IMR-90 (cell line): ENCODE data around the gene RIMS4. TPM values are rescaled to one million over a fixed set of nuclear protein-coding genes. Genes with fewer than 3 reads are reported as not detected.

Experiments used
- ATAC-seq: fragments of 200-7000 bp; cut with Tn5 transposase; 2 replicates; pipeline ENCODE4 v1.9.1; 2020; ENCODE audit warnings: low read depth, mild to moderate bottlenecking, moderate library complexity
- BruUV-seq: library from RNA; stranded (reverse); fragments of 400-500 nt; replicated peaks from 2 replicates; lab custom pipeline; 2021; lab: Mats Ljungman, UMichigan
- CTCF ChIA-PET: fragments of 300-600 bp; formaldehyde crosslinking; extraction: SDS; loops from one replicate; lab custom pipeline; 2021; ENCODE audit warnings: antibody characterized with exemption; lab: Yijun Ruan, JAX
- POLR2A ChIA-PET: fragments of 300-600 bp; sonication (Branson Sonifier 250); formaldehyde crosslinking; loops from one replicate; lab custom pipeline; 2022; ENCODE audit warnings: antibody characterized with exemption; ENCODE audit not compliant: unreplicated experiment; lab: Charles Lee
- DNase-seq: peaks from one replicate; pipeline ENCODE4 v3.0.0; 2013
- H2AFZ ChIP-seq: replicated peaks from 2 replicates; pipeline ENCODE3; 2013; ENCODE audit warnings: low read length, mild to moderate bottlenecking; ENCODE audit not compliant: poor library complexity
- H2AK5ac ChIP-seq: 2 replicates; pipeline ENCODE4 v1.6.1; 2013; ENCODE audit warnings: low read depth, low read length, inconsistent platforms
- H2AK9ac ChIP-seq: replicated peaks from 2 replicates; pipeline ENCODE3; 2013; ENCODE audit warnings: mild to moderate bottlenecking, low read depth, low read length, moderate library complexity; ENCODE audit not compliant: poor library complexity
- H2BK120ac ChIP-seq: 2 replicates; pipeline ENCODE4 v1.6.1; 2013; ENCODE audit warnings: low read depth, low read length, inconsistent platforms
- H2BK15ac ChIP-seq: 3 replicates; pipeline ENCODE4 v1.6.1; 2013; ENCODE audit warnings: low read depth, low read length, inconsistent platforms
- H2BK20ac ChIP-seq: 2 replicates; pipeline ENCODE4 v1.6.1; 2013; ENCODE audit warnings: low read depth, mild to moderate bottlenecking, inconsistent platforms, low read length, moderate library complexity
- H2BK5ac ChIP-seq: 2 replicates; pipeline ENCODE4 v1.6.1; 2013; ENCODE audit warnings: mild to moderate bottlenecking, low read depth, low read length, inconsistent platforms; ENCODE audit not compliant: poor library complexity, severe bottlenecking
- H3K14ac ChIP-seq: replicated peaks from 2 replicates; pipeline ENCODE4 v1.6.1; 2013; ENCODE audit warnings: low read depth, low read length, inconsistent platforms
- H3K18ac ChIP-seq: 2 replicates; pipeline ENCODE4 v1.6.1; 2013; ENCODE audit warnings: low read depth, low read length, control low read depth
- H3K23ac ChIP-seq: 2 replicates; pipeline ENCODE4 v1.6.1; 2013; ENCODE audit warnings: low read depth, low read length, inconsistent platforms
- H3K27ac ChIP-seq: 2 replicates; pipeline ENCODE4 v1.5.1; 2013; ENCODE audit warnings: mild to moderate bottlenecking, control low read depth, low read length; ENCODE audit not compliant: insufficient read depth
- H3K27me3 ChIP-seq: 2 replicates; pipeline ENCODE4 v1.6.1; 2013; ENCODE audit warnings: low read length; ENCODE audit not compliant: control insufficient read depth, insufficient read depth
- H3K36me3 ChIP-seq: 2 replicates; pipeline ENCODE4 v1.6.1; 2013; ENCODE audit warnings: low read length, mixed read lengths; ENCODE audit not compliant: control insufficient read depth, insufficient read depth
- H3K4ac ChIP-seq: 2 replicates; pipeline ENCODE4 v1.6.1; 2013; ENCODE audit warnings: low read depth, low read length, inconsistent platforms
- H3K4me1 ChIP-seq: 2 replicates; pipeline ENCODE4 v1.6.1; 2013; ENCODE audit warnings: low read length, mixed read lengths; ENCODE audit not compliant: control insufficient read depth, insufficient read depth
- H3K4me2 ChIP-seq: 2 replicates; pipeline ENCODE4 v1.6.1; 2013; ENCODE audit warnings: low read depth, mild to moderate bottlenecking, control low read depth, low read length, moderate library complexity
- H3K4me3 ChIP-seq: 2 replicates; pipeline ENCODE4 v1.5.1; 2013; ENCODE audit warnings: low read depth, mild to moderate bottlenecking, control low read depth, low read length, moderate library complexity; ENCODE audit not compliant: insufficient read depth
- H3K56ac ChIP-seq: 2 replicates; pipeline ENCODE4 v1.6.1; 2013; ENCODE audit warnings: low read length, inconsistent platforms; ENCODE audit not compliant: insufficient read depth; ENCODE audit errors: extremely low read depth
- H3K79me1 ChIP-seq, 2 experiments: 2 replicates each; pipeline ENCODE4 v1.6.1; 2013; ENCODE audit warnings: low read length in 2 of 2, inconsistent platforms in 1 of 2, low read depth in 1 of 2
- H3K9ac ChIP-seq: 2 replicates; pipeline ENCODE4 v1.6.1; 2013; ENCODE audit warnings: low read depth, low read length, control low read depth
- H3K9me1 ChIP-seq: 2 replicates; pipeline ENCODE4 v1.6.1; 2013; ENCODE audit warnings: low read length, inconsistent platforms; ENCODE audit not compliant: insufficient read depth
- H3K9me3 ChIP-seq: 2 replicates; pipeline ENCODE4 v1.6.1; 2013; ENCODE audit warnings: low read length; ENCODE audit not compliant: control insufficient read depth, insufficient read depth
- H4K20me1 ChIP-seq: 2 replicates; pipeline ENCODE4 v1.6.1; 2013; ENCODE audit warnings: low read length, inconsistent platforms; ENCODE audit not compliant: insufficient read depth
- H4K5ac ChIP-seq: 2 replicates; pipeline ENCODE4 v1.6.1; 2013; ENCODE audit warnings: mild to moderate bottlenecking, low read depth, low read length, control low read depth
- H4K8ac ChIP-seq, 2 experiments: 2 replicates each; pipeline ENCODE4 v1.6.1; 2013; ENCODE audit warnings: low read depth in 2 of 2, low read length in 2 of 2, control low read depth in 1 of 2, inconsistent platforms in 1 of 2
- H4K91ac ChIP-seq: 2 replicates; pipeline ENCODE4 v1.6.1; 2013; ENCODE audit warnings: low read depth, low read length, inconsistent platforms; ENCODE audit not compliant: insufficient read depth
- BHLHE40 ChIP-seq: fragments of 150-350 bp; IDR thresholded peaks from 2 replicates; pipeline ENCODE4 v1.6.1; 2016; ENCODE audit warnings: mild to moderate bottlenecking, low read depth, low read length
- CEBPB ChIP-seq: IDR thresholded peaks from 2 replicates; pipeline ENCODE4 v1.6.1; 2012; ENCODE audit warnings: low read depth, low read length, improper control_type of control experiment
- CHD1 ChIP-seq: IDR thresholded peaks from 2 replicates; pipeline ENCODE4 v1.6.1; 2012; ENCODE audit warnings: low read depth, low read length, improper control_type of control experiment
- CTCF ChIP-seq: conservative IDR thresholded peaks from 2 replicates; pipeline ENCODE4 v1.5.1; 2012; ENCODE audit warnings: mild to moderate bottlenecking, low read depth, low read length, improper control_type of control experiment
- ELK1 ChIP-seq: fragments of 150-350 bp; IDR thresholded peaks from 2 replicates; pipeline ENCODE4 v1.6.1; 2016; ENCODE audit warnings: low read depth, mild to moderate bottlenecking, low read length, moderate library complexity, borderline replicate concordance
- FOS ChIP-seq: fragments of 150-350 bp; IDR thresholded peaks from 2 replicates; pipeline ENCODE4 v1.6.1; 2016; ENCODE audit warnings: low read depth, low read length
- MAFK ChIP-seq: IDR thresholded peaks from 2 replicates; pipeline ENCODE4 v1.6.1; 2012; ENCODE audit warnings: low read depth, low read length, improper control_type of control experiment
- MAZ ChIP-seq: IDR thresholded peaks from 2 replicates; pipeline ENCODE4 v1.6.1; 2012; ENCODE audit warnings: low read depth, mild to moderate bottlenecking, low read length, improper control_type of control experiment, moderate library complexity, borderline replicate concordance
- MXI1 ChIP-seq: IDR thresholded peaks from 2 replicates; pipeline ENCODE4 v1.6.1; 2012; ENCODE audit warnings: low read depth, mild to moderate bottlenecking, low read length, moderate library complexity, borderline replicate concordance
- NFE2L2 ChIP-seq: fragments of 150-350 bp; IDR thresholded peaks from 2 replicates; pipeline ENCODE4 v1.6.1; 2016; ENCODE audit warnings: low read depth, mild to moderate bottlenecking, low read length
- POLR2A ChIP-seq: IDR thresholded peaks from 2 replicates; pipeline ENCODE4 v1.6.1; 2012; ENCODE audit warnings: mild to moderate bottlenecking, low read depth, low read length
- RAD21 ChIP-seq: IDR thresholded peaks from 2 replicates; pipeline ENCODE4 v1.6.1; 2012; ENCODE audit warnings: low read length, improper control_type of control experiment
- RCOR1 ChIP-seq: IDR thresholded peaks from 2 replicates; pipeline ENCODE4 v1.6.1; 2012; ENCODE audit warnings: mild to moderate bottlenecking, low read length, improper control_type of control experiment; ENCODE audit not compliant: insufficient replicate concordance
- RFX5 ChIP-seq: IDR thresholded peaks from 2 replicates; pipeline ENCODE4 v1.8.0; 2012; ENCODE audit warnings: low read depth, mild to moderate bottlenecking, low read length, moderate library complexity
- SMC3 ChIP-seq: fragments of 150-350 bp; IDR thresholded peaks from 2 replicates; pipeline ENCODE4 v1.6.1; 2016; ENCODE audit warnings: low read depth, mild to moderate bottlenecking, antibody characterized with exemption, low read length, moderate library complexity
- USF2 ChIP-seq: fragments of 150-350 bp; IDR thresholded peaks from 2 replicates; pipeline ENCODE4 v1.6.1; 2017; ENCODE audit warnings: mild to moderate bottlenecking, antibody characterized with exemption, low read length, low read depth
- WGBS, 2 experiments: methylation state at CpG; one replicate each; pipeline versions ENCODE4 v1.1.5 to v1.1.7; 2013; ENCODE audit warnings: missing lambda C conversion rate in 2 of 2; ENCODE audit not compliant: insufficient read length in 1 of 2; ENCODE audit errors: extremely low coverage in 2 of 2; 5-methylcytosine and 5-hydroxymethylcytosine counted together
- dilution Hi-C: fragments of 300-500 bp; cut with HindIII; formaldehyde crosslinking; loops from one replicate; pipeline ENCODE4 v1.14.3; 2018; ENCODE audit warnings: low sequenced_read_pairs; ENCODE audit not compliant: unreplicated experiment
- in situ Hi-C: fragments of 300-500 bp; cut with MboI; formaldehyde crosslinking; loops from 3 replicates; pipeline ENCODE4 v1.14.3; 2019; ENCODE audit warnings: low sequenced_read_pairs, inconsistent platforms, mixed read lengths
- intact Hi-C: fragments of 100-400 bp; cut with micrococcal nuclease; formaldehyde crosslinking; loops from 2 replicates; pipeline ENCODE4 v1.10.0; 2022
- polyA plus RNA-seq, 3 experiments: library from polyadenylated mRNA; depleted of rRNA; stranded (reverse); fragments of >200 nt; gene quantifications; 2 replicates each; pipeline ENCODE4 v1.2.3, GENCODE V29; 2012; ENCODE audit warnings: low replicate concordance in 1 of 3
- total RNA-seq: library from RNA; depleted of rRNA; stranded (reverse); fragments of >200 nt; gene quantifications from 2 replicates; pipeline ENCODE4 v1.2.3, GENCODE V29; 2012

The RIMS4 gene
- total and polyA plus RNA-seq, 2 of the 4 experiments (the other 2 are of a cell fraction), result not detected

GRCh38 chr20:44756011-44756688, 54.2 kb downstream of the RIMS4 start:
- Histone ChIP-seq H4K20me1 (no peaks in the 10 kb centered on the region), H3K36me3 (no peaks in the 10 kb centered on the region), H3K4ac (no peak overlapping the region), H3K18ac (no peak overlapping the region), H3K9me1 (no peaks in the 10 kb centered on the region), H4K8ac (no peak overlapping the region), H3K9me3 (no peaks in the 10 kb centered on the region), H2AK9ac (no peak overlapping the region), H2BK5ac (no peak overlapping the region), H2AK5ac (no peak overlapping the region), H2BK120ac (no peak overlapping the region), H3K56ac (no peak overlapping the region), H3K27ac (no peak overlapping the region), H3K4me2 (no peak overlapping the region), H4K5ac (no peak overlapping the region), H3K9ac (no peak overlapping the region), H3K14ac (no peak overlapping the region), H3K23ac (no peak overlapping the region), H3K79me1 (no peaks in the 10 kb centered on the region), H2BK20ac (no peak overlapping the region), H4K91ac (no peak overlapping the region), H3K4me3 (no peak overlapping the region), H3K27me3 (peaks cover 40% of the 10 kb centered on the region), H2BK15ac (no peak overlapping the region), H2AFZ (no peak overlapping the region), H3K4me1 (no peaks in the 10 kb centered on the region)
- CTCF ChIA-PET, result no interaction called here
- 87% methylated on average over 5 of the region's 18 CpGs; no CpG with 5 or more reads in 1 of the 2 experiments for WGBS, 2 experiments
- no TSS peak for BruUV-seq
- in situ Hi-C loops, result no loop called here
- dilution Hi-C loops, result no loop called here
- POLR2A ChIA-PET, result no interaction called here
- no peak for DNase-seq
- no peak for ATAC-seq
- intact Hi-C loops, result no loop called here
- no peak for TF ChIP-seq RFX5
- TF ChIP-seq ELK1, result no peak
- no peak for TF ChIP-seq NFE2L2
- no peak for TF ChIP-seq POLR2A
- TF ChIP-seq RAD21, result no peak
- TF ChIP-seq CEBPB, result no peak
- no peak for TF ChIP-seq CTCF
- no peak for TF ChIP-seq MAZ
- no peak for TF ChIP-seq FOS
- no peak for TF ChIP-seq MXI1
- TF ChIP-seq MAFK, result no peak
- TF ChIP-seq CHD1, result no peak
- TF ChIP-seq RCOR1, result no peak
- TF ChIP-seq USF2, result no peak
- no peak for TF ChIP-seq BHLHE40
- TF ChIP-seq SMC3, result no peak
